PC-3 (cell line): ENCODE results near the gene DSTN. TPM values are rescaled to one million over a fixed set of nuclear protein-coding genes. Genes with fewer than 3 reads are reported as not detected.

Source experiments
- ATAC-seq: fragments of 200-7000 bp; cut with Tn5 transposase; 2 replicates; pipeline ENCODE4 v1.9.1; 2020; ENCODE audit warnings: mild to moderate bottlenecking, moderate library complexity
- BruUV-seq: library from RNA; stranded (reverse); fragments of 400-500 nt; replicated peaks from 2 replicates; lab custom pipeline; 2021; lab: Mats Ljungman, UMichigan
- CTCF ChIA-PET: fragments of 300-600 bp; sonication (Branson Sonifier 250); formaldehyde crosslinking; loops from one replicate; lab custom pipeline; 2022; ENCODE audit warnings: antibody characterized with exemption; lab: Charles Lee
- POLR2A ChIA-PET: fragments of 300-600 bp; sonication (Branson Sonifier 250); formaldehyde crosslinking; loops from one replicate; lab custom pipeline; 2022; ENCODE audit warnings: antibody characterized with exemption; ENCODE audit not compliant: unreplicated experiment; lab: Charles Lee
- DNase-seq: peaks from one replicate; pipeline ENCODE4 v3.0.0-alpha.2; 2015
- H2AFZ ChIP-seq: fragments of 300-600 bp; sonication (generic); 2 replicates; pipeline ENCODE4 v1.6.0; 2016; ENCODE audit warnings: antibody characterized with exemption, low read length
- H3F3A ChIP-seq: fragments of 300-600 bp; sonication (generic); one replicate; pipeline ENCODE4 v1.6.0; 2017; ENCODE audit warnings: antibody characterized with exemption, low read length, control low read depth, mild to moderate bottlenecking; ENCODE audit not compliant: unreplicated experiment
- H3K27ac ChIP-seq: fragments of 300-600 bp; sonication (generic); 2 replicates; pipeline ENCODE4 v1.5.1; 2016; ENCODE audit warnings: mild to moderate bottlenecking, low read length
- H3K27me3 ChIP-seq: fragments of 300-600 bp; sonication (generic); 2 replicates; pipeline ENCODE4 v1.6.1; 2016; ENCODE audit warnings: low read length, mixed read lengths
- H3K36me3 ChIP-seq: fragments of 300-600 bp; sonication (generic); 2 replicates; pipeline ENCODE4 v1.6.1; 2016; ENCODE audit warnings: low read depth, mixed run types, low read length, mixed read lengths
- H3K4me1 ChIP-seq: fragments of 300-600 bp; sonication (generic); 2 replicates; pipeline ENCODE4 v1.5.1; 2016; ENCODE audit warnings: low read length; ENCODE audit not compliant: insufficient read depth
- H3K4me2 ChIP-seq: fragments of 300-600 bp; sonication (generic); 2 replicates; pipeline ENCODE4 v1.6.0; 2016; ENCODE audit warnings: low read length
- H3K4me3 ChIP-seq: fragments of 300-600 bp; sonication (generic); 2 replicates; pipeline ENCODE4 v1.5.1; 2016; ENCODE audit warnings: mild to moderate bottlenecking, low read length, mixed read lengths
- H3K79me2 ChIP-seq: fragments of 300-600 bp; sonication (generic); 2 replicates; pipeline ENCODE4 v1.6.1; 2017; ENCODE audit warnings: low read length, mixed read lengths
- H3K9ac ChIP-seq: fragments of 300-600 bp; sonication (generic); 2 replicates; pipeline ENCODE4 v1.6.0; 2016; ENCODE audit warnings: mild to moderate bottlenecking, low read length
- H3K9me2 ChIP-seq: fragments of 300-600 bp; sonication (generic); replicated peaks from 2 replicates; pipeline ENCODE4 v1.6.1; 2016; ENCODE audit warnings: mixed run types, low read length, mixed read lengths
- H3K9me3 ChIP-seq: fragments of 300-600 bp; sonication (generic); 2 replicates; pipeline ENCODE4 v1.6.1; 2016; ENCODE audit warnings: low read length, mixed read lengths
- H4K20me1 ChIP-seq: fragments of 300-600 bp; sonication (generic); 2 replicates; pipeline ENCODE4 v1.6.1; 2016; ENCODE audit warnings: low read length, mixed read lengths
- EZH2 ChIP-seq: fragments of 300-600 bp; sonication (generic); IDR thresholded peaks from one replicate; pipeline ENCODE4 v1.6.1; 2017; ENCODE audit warnings: antibody characterized with exemption, mild to moderate bottlenecking, low read length; ENCODE audit not compliant: unreplicated experiment
- EZH2phosphoT487 ChIP-seq: fragments of 300-600 bp; sonication (generic); IDR thresholded peaks from 2 replicates; pipeline ENCODE4 v1.6.1; 2018; ENCODE audit warnings: mild to moderate bottlenecking, antibody characterized with exemption, low read length, borderline replicate concordance
- intact Hi-C: fragments of 100-400 bp; cut with micrococcal nuclease; formaldehyde crosslinking; loops from 2 replicates; pipeline ENCODE4 v1.9.0; 2023
- total RNA-seq: library from RNA; depleted of rRNA; stranded (reverse); fragments of >200 nt; gene quantifications from 2 replicates; pipeline ENCODE4 v1.2.3, GENCODE V29; 2014
- TF ChIP-seq, protein P1 (sequence below): fragments of 300-600 bp; sonication (generic); conservative IDR thresholded peaks from 2 replicates; pipeline ENCODE4 v1.5.1; 2017; ENCODE audit warnings: antibody characterized with exemption, low read depth, mild to moderate bottlenecking, low read length

DSTN gene
- total RNA-seq, 1 experiment from 2014 or later: 182 TPM

DNA sequence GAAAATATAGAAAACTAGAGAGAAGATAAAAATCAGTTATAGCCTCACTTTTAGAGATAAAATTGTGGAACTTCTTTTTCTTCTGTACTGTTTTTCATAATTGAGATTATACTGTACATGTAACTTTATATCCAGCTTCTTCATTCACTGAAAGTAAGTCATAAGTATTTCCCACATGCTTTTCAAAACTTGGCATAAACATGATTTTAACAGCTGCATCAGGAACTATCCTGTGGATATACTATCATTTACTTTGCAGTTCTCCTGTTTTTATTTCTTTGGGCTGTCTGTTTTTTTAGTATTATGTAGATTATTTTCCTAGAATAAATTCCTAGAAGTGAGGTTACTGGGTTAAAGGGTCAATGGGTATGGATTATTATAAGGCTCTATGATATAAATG, 14.8 kb downstream of the DSTN start:
- intact Hi-C loops: no loop called here
- no peaks in the 10 kb centered on the region for H3K27me3 ChIP-seq
- H3K9me3 ChIP-seq: no peaks in the 10 kb centered on the region
- ChIA-PET CTCF (no interaction called here), POLR2A (no interaction called here)
- TF ChIP-seq, protein P1, sequence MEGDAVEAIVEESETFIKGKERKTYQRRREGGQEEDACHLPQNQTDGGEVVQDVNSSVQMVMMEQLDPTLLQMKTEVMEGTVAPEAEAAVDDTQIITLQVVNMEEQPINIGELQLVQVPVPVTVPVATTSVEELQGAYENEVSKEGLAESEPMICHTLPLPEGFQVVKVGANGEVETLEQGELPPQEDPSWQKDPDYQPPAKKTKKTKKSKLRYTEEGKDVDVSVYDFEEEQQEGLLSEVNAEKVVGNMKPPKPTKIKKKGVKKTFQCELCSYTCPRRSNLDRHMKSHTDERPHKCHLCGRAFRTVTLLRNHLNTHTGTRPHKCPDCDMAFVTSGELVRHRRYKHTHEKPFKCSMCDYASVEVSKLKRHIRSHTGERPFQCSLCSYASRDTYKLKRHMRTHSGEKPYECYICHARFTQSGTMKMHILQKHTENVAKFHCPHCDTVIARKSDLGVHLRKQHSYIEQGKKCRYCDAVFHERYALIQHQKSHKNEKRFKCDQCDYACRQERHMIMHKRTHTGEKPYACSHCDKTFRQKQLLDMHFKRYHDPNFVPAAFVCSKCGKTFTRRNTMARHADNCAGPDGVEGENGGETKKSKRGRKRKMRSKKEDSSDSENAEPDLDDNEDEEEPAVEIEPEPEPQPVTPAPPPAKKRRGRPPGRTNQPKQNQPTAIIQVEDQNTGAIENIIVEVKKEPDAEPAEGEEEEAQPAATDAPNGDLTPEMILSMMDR: no peak
- TF ChIP-seq EZH2 (no peak), EZH2phosphoT487 (no peak)
- H3K4me3 ChIP-seq: no peak overlapping the region
- no peaks in the 10 kb centered on the region for H3F3A ChIP-seq
- H3K36me3 ChIP-seq: peaks cover 19% of the 10 kb centered on the region
- BruUV-seq: no TSS peak
- H4K20me1 ChIP-seq: peaks cover 50% of the 10 kb centered on the region
- no peak for ATAC-seq
- H2AFZ ChIP-seq: no peak overlapping the region
- H3K9me2 ChIP-seq: no peaks in the 10 kb centered on the region
- H3K79me2 ChIP-seq: peaks cover 99% of the 10 kb centered on the region
- DNase-seq: no peak
- no peak overlapping the region for H3K4me2 ChIP-seq
- no peak overlapping the region for H3K27ac ChIP-seq
- peaks cover 6% of the 10 kb centered on the region for H3K4me1 ChIP-seq
- no peak overlapping the region for H3K9ac ChIP-seq

DNA sequence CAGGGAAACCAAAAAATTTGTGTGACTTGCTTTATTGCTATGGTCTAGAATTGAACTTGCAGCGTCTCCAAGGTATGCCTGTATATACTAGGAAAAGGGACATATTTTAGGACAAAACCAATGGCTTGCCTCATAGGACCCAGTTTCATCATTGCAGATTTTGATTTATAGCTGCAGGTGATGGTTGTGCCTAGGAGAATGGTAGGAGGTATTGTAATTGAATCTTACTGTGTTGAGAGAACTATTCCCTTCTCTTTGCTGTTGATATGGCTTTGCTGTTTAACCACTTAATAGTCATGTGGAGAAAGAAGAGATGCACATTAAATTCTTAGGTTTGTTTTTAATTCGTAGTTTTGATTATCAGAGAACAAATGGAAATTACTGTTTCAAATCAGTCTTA, 16.4 kb downstream of the DSTN start:
- peaks cover 17% of the 10 kb centered on the region for H3K36me3 ChIP-seq
- ATAC-seq: no peak
- CTCF ChIA-PET: interaction anchor here (1.1 kb wide), 1 partner anchor 50 kb away, joined by 5 read pairs; no protein-coding TSS in a partner anchor

DNA sequence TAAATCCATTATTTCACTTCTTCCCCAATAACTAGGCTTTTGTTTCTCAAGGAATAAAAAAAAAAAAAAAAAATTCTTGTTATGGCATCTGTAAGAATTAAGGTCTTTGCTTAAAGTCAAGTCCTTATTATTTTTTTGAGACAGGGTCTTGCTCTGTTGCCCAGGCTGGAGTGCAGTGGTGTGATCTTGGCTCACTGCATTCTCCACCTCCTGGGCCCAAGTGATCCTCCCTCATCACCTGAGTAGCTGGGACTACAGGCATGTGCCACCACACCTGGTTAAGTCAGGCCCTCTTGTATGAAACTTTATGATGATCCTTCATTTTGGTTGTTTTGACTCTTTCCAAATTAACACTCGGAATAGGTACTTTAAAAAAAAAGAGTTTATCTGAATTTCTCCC, 17.3 kb downstream of the DSTN start:
- Histone ChIP-seq H3K9me2 (no peaks in the 10 kb centered on the region), H3K4me1 (no peaks in the 10 kb centered on the region), H3K9ac (no peak overlapping the region), H3K4me2 (no peak overlapping the region), H3K79me2 (peaks cover 98% of the 10 kb centered on the region), H3K27ac (no peak overlapping the region), H2AFZ (no peak overlapping the region), H3K27me3 (no peaks in the 10 kb centered on the region), H3F3A (no peaks in the 10 kb centered on the region), H3K9me3 (no peaks in the 10 kb centered on the region), H3K36me3 (peaks cover 23% of the 10 kb centered on the region), H3K4me3 (no peak overlapping the region), H4K20me1 (peaks cover 44% of the 10 kb centered on the region; the same call in 1 of the 2 replicates)
- intact Hi-C loops: no loop called here
- ATAC-seq: no peak
- no peak for TF ChIP-seq EZH2phosphoT487
- TF ChIP-seq, protein P1: no peak
- no peak for TF ChIP-seq EZH2
- no peak for DNase-seq
- ChIA-PET CTCF (no interaction called here), POLR2A (no interaction called here)
- BruUV-seq: no TSS peak

More for the DNA sequence above, 16.4 kb downstream of the DSTN start:
- no peak overlapping the region for H3K27ac ChIP-seq
- no peak overlapping the region for H2AFZ ChIP-seq
- TF ChIP-seq, protein P1: no peak
- no peak for TF ChIP-seq EZH2phosphoT487
- TF ChIP-seq EZH2: no peak
- H3K4me2 ChIP-seq: no peak overlapping the region
- no peak overlapping the region for H3K9ac ChIP-seq
- no peak for DNase-seq
- H3K4me1 ChIP-seq: no peaks in the 10 kb centered on the region
- intact Hi-C loops: no loop called here
- no TSS peak for BruUV-seq
- peaks cover 41% of the 10 kb centered on the region for H4K20me1 ChIP-seq
- peaks cover 98% of the 10 kb centered on the region for H3K79me2 ChIP-seq
- H3K9me3 ChIP-seq: no peaks in the 10 kb centered on the region
- no peaks in the 10 kb centered on the region for H3K9me2 ChIP-seq
- POLR2A ChIA-PET: no interaction called here
- no peak overlapping the region for H3K4me3 ChIP-seq
- no peaks in the 10 kb centered on the region for H3F3A ChIP-seq
- H3K27me3 ChIP-seq: no peaks in the 10 kb centered on the region
